NB4 (cell line): Measurements from ENCODE around the gene VGLL1.

Experiments used
- MYC ChIP-seq: IDR thresholded peaks from 2 replicates; pipeline ENCODE4 v1.6.1; 2011; ENCODE audit warnings: low read depth, low read length
- POLR2A ChIP-seq: IDR thresholded peaks from 2 replicates; pipeline ENCODE4 v1.6.1; 2011; ENCODE audit warnings: mild to moderate bottlenecking; ENCODE audit not compliant: insufficient read length; ENCODE audit errors: extremely low read depth
- TF ChIP-seq, protein P1 (sequence below): IDR thresholded peaks from one replicate; pipeline ENCODE4 v1.5.1; 2012; ENCODE audit warnings: low read depth, low read length
- TF ChIP-seq, protein P2 (sequence below): IDR thresholded peaks from 2 replicates; pipeline ENCODE4 v1.6.1; 2011; ENCODE audit warnings: low read depth, low read length

GRCh38 chrX:136491832-136492231, 40.2 kb upstream of the VGLL1 start:
- TF ChIP-seq, protein P1, sequence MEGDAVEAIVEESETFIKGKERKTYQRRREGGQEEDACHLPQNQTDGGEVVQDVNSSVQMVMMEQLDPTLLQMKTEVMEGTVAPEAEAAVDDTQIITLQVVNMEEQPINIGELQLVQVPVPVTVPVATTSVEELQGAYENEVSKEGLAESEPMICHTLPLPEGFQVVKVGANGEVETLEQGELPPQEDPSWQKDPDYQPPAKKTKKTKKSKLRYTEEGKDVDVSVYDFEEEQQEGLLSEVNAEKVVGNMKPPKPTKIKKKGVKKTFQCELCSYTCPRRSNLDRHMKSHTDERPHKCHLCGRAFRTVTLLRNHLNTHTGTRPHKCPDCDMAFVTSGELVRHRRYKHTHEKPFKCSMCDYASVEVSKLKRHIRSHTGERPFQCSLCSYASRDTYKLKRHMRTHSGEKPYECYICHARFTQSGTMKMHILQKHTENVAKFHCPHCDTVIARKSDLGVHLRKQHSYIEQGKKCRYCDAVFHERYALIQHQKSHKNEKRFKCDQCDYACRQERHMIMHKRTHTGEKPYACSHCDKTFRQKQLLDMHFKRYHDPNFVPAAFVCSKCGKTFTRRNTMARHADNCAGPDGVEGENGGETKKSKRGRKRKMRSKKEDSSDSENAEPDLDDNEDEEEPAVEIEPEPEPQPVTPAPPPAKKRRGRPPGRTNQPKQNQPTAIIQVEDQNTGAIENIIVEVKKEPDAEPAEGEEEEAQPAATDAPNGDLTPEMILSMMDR: no peak
- TF ChIP-seq POLR2A (no peak), MYC (no peak)
- TF ChIP-seq, protein P2, sequence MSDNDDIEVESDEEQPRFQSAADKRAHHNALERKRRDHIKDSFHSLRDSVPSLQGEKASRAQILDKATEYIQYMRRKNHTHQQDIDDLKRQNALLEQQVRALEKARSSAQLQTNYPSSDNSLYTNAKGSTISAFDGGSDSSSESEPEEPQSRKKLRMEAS: no peak
